H1 (cell line): Measurements from ENCODE around the gene VEGFC. TPM values are rescaled to one million over a fixed set of nuclear protein-coding genes. Genes with fewer than 3 reads are reported as not detected.

Experiments
- CTCF ChIA-PET: fragments of 300-600 bp; sonication (Branson Sonifier 250); formaldehyde crosslinking; loops from one replicate; lab custom pipeline; 2021; ENCODE audit not compliant: partially characterized antibody; lab: Charles Lee
- POLR2A ChIA-PET: fragments of 300-600 bp; sonication (Branson Sonifier 250); formaldehyde crosslinking; loops from one replicate; lab custom pipeline; 2021; ENCODE audit warnings: inconsistent platforms; ENCODE audit not compliant: partially characterized antibody; lab: Charles Lee
- DNase-seq, 2 experiments: peaks; one replicate each; pipeline versions ENCODE4 v3.0.0 to v3.0.0-alpha.2; 2010 to 2022; ENCODE audit warnings: low spot score in 2 of 2, low read depth in 1 of 2, mixed read lengths in 1 of 2
- FAIRE-seq: peaks from 2 replicates; lab custom pipeline; 2011; peaks lifted over from hg19 to GRCh38; lab: Jason Lieb, UNC
- H2AFZ ChIP-seq: 2 replicates; pipeline ENCODE4 v1.8.1; 2012; ENCODE audit warnings: low read length, inconsistent platforms
- H2AK5ac ChIP-seq: 2 replicates; pipeline ENCODE4 v1.6.1; 2013; ENCODE audit warnings: low read depth, low read length
- H2BK120ac ChIP-seq: replicated peaks from 2 replicates; pipeline ENCODE3; 2013; ENCODE audit warnings: low read depth, low read length, inconsistent platforms
- H2BK12ac ChIP-seq: 2 replicates; pipeline ENCODE4 v1.6.1; 2013; ENCODE audit warnings: low read depth, low read length
- H2BK15ac ChIP-seq: 2 replicates; pipeline ENCODE4 v1.6.1; 2013; ENCODE audit warnings: low read length
- H2BK20ac ChIP-seq: 2 replicates; pipeline ENCODE4 v1.6.1; 2013; ENCODE audit warnings: low read length
- H2BK5ac ChIP-seq: 2 replicates; pipeline ENCODE4 v1.6.1; 2013; ENCODE audit warnings: low read depth, low read length
- H3K14ac ChIP-seq: 2 replicates; pipeline ENCODE4 v1.6.1; 2013; ENCODE audit warnings: inconsistent platforms; ENCODE audit not compliant: insufficient read length
- H3K18ac ChIP-seq: 2 replicates; pipeline ENCODE4 v1.6.1; 2013; ENCODE audit warnings: low read length; ENCODE audit errors: extremely low read depth
- H3K23ac ChIP-seq: 2 replicates; pipeline ENCODE4 v1.6.1; 2013; ENCODE audit warnings: inconsistent platforms; ENCODE audit not compliant: insufficient read length
- H3K23me2 ChIP-seq: 2 replicates; pipeline ENCODE4 v1.6.1; 2013; ENCODE audit warnings: low read depth, low read length
- H3K27ac ChIP-seq: 2 replicates; pipeline ENCODE4 v1.6.1; 2011; ENCODE audit warnings: low read depth, low read length, inconsistent platforms
- H3K27me3 ChIP-seq, 4 experiments: replicated peaks in 1 of 4; 1 replicate in 1 of 4; 2 replicates in 3 of 4; pipeline versions ENCODE4 v1.6.1 to v1.8.1; 2011 to 2013; ENCODE audit warnings: low read length in 3 of 4, mild to moderate bottlenecking in 3 of 4, inconsistent platforms in 2 of 4, mixed read lengths in 2 of 4, moderate library complexity in 1 of 4; ENCODE audit not compliant: control insufficient read depth in 3 of 4, insufficient read depth in 3 of 4; ENCODE audit errors: extremely low read depth in 1 of 4
- H3K36me3 ChIP-seq, 4 experiments: 2 replicates each; pipeline versions ENCODE4 v1.6.1 to v1.8.1; 2011 to 2013; ENCODE audit warnings: mild to moderate bottlenecking in 4 of 4, low read length in 3 of 4, moderate library complexity in 2 of 4, control low read depth in 1 of 4, inconsistent platforms in 1 of 4; ENCODE audit not compliant: insufficient read depth in 4 of 4, control insufficient read depth in 2 of 4
- H3K4ac ChIP-seq: replicated peaks from 2 replicates; pipeline ENCODE3; 2013; ENCODE audit warnings: low read length, low read depth, mixed read lengths, inconsistent platforms; ENCODE audit not compliant: insufficient read length
- H3K4me1 ChIP-seq, 4 experiments: replicated peaks in 1 of 4; 1 replicate in 1 of 4; 2 replicates in 3 of 4; pipeline versions ENCODE4 v1.6.1 to v1.8.1; 2011 to 2013; ENCODE audit warnings: low read length in 3 of 4, inconsistent platforms in 2 of 4, mixed read lengths in 1 of 4; ENCODE audit not compliant: insufficient read depth in 4 of 4, control insufficient read depth in 3 of 4
- H3K4me2 ChIP-seq, 2 experiments: 2 replicates each; pipeline versions ENCODE4 v1.6.1 to v1.8.1; 2011 to 2013; ENCODE audit warnings: low read depth in 2 of 2, low read length in 2 of 2, control low read depth in 1 of 2, inconsistent platforms in 1 of 2, mild to moderate bottlenecking in 1 of 2; ENCODE audit not compliant: insufficient read depth in 1 of 2
- H3K4me3 ChIP-seq, 4 experiments: fragments of 200-600, 300-600 bp in 1 of 4; sonication (generic), shearing (Covaris generic), sonication (Bioruptor Twin) in 1 of 4; 2 replicates each; pipeline versions ENCODE4 v1.5.1 to v1.8.1; 2011 to 2016; ENCODE audit warnings: low read length in 4 of 4, low read depth in 3 of 4, control low read depth in 2 of 4, inconsistent platforms in 2 of 4, mild to moderate bottlenecking in 2 of 4, mixed read lengths in 1 of 4, moderate library complexity in 1 of 4; ENCODE audit not compliant: insufficient read depth in 2 of 4; ENCODE audit errors: extremely low read depth in 1 of 4
- H3K56ac ChIP-seq: replicated peaks from 2 replicates; pipeline ENCODE3; 2013; ENCODE audit warnings: low read depth, mild to moderate bottlenecking, mixed read lengths, low read length, inconsistent platforms; ENCODE audit not compliant: insufficient read length
- H3K79me1 ChIP-seq: 2 replicates; pipeline ENCODE4 v1.6.1; 2013; ENCODE audit warnings: low read depth, low read length, control low read depth
- H3K79me2 ChIP-seq, 2 experiments: 2 replicates each; pipeline versions ENCODE4 v1.6.1 to v1.8.1; 2012 to 2013; ENCODE audit warnings: low read length in 2 of 2, mild to moderate bottlenecking in 2 of 2, inconsistent platforms in 1 of 2; ENCODE audit not compliant: insufficient read depth in 2 of 2, control insufficient read depth in 1 of 2
- H3K9ac ChIP-seq, 4 experiments: replicated peaks in 1 of 4; 1 replicate in 1 of 4; 2 replicates in 3 of 4; pipeline versions ENCODE4 v1.6.1 to v1.8.1; 2011 to 2013; ENCODE audit warnings: low read depth in 3 of 4, low read length in 3 of 4, control low read depth in 2 of 4, mild to moderate bottlenecking in 2 of 4, moderate library complexity in 2 of 4, inconsistent platforms in 1 of 4; ENCODE audit errors: extremely low read depth in 1 of 4
- H3K9me3 ChIP-seq, 2 experiments: 2 replicates each; pipeline versions ENCODE4 v1.6.1 to v1.8.1; 2012 to 2013; ENCODE audit warnings: mild to moderate bottlenecking in 2 of 2, moderate library complexity in 2 of 2, control low read depth in 1 of 2, inconsistent platforms in 1 of 2, low read depth in 1 of 2, low read length in 1 of 2, mixed read lengths in 1 of 2; ENCODE audit not compliant: insufficient read depth in 2 of 2
- H4K20me1 ChIP-seq, 2 experiments: replicated peaks in 1 of 2; 2 replicates each; pipeline versions ENCODE3 to v1.8.1; 2011 to 2013; ENCODE audit warnings: inconsistent platforms in 2 of 2, low read length in 2 of 2, mild to moderate bottlenecking in 1 of 2; ENCODE audit not compliant: insufficient read depth in 2 of 2, control insufficient read depth in 1 of 2
- H4K5ac ChIP-seq: 2 replicates; pipeline ENCODE4 v1.6.1; 2013; ENCODE audit warnings: low read length, low read depth, mixed read lengths, inconsistent platforms; ENCODE audit not compliant: insufficient read length
- H4K8ac ChIP-seq: 2 replicates; pipeline ENCODE4 v1.8.0; 2013; ENCODE audit warnings: mild to moderate bottlenecking, moderate library complexity, low read length, inconsistent platforms; ENCODE audit not compliant: insufficient read depth; ENCODE audit errors: extremely low read depth
- H4K91ac ChIP-seq: replicated peaks from 2 replicates; pipeline ENCODE3; 2013; ENCODE audit warnings: low read length, mixed read lengths, inconsistent platforms; ENCODE audit not compliant: insufficient read length
- CHD2 ChIP-seq: IDR thresholded peaks from 2 replicates; pipeline ENCODE4 v1.6.1; 2012; ENCODE audit warnings: low read length, improper control_type of control experiment
- EP300 ChIP-seq, 2 experiments: IDR thresholded peaks; 1 replicate in 1 of 2; 2 replicates in 1 of 2; pipeline ENCODE4 v1.6.1; 2011 to 2012; ENCODE audit warnings: low read depth in 2 of 2, low read length in 2 of 2, mild to moderate bottlenecking in 2 of 2, borderline replicate concordance in 1 of 2, inconsistent platforms in 1 of 2, moderate library complexity in 1 of 2
- HDAC2 ChIP-seq, 2 experiments: fragments of 300-600 bp in 1 of 2; sonication (generic) in 1 of 2; IDR thresholded peaks; 2 replicates each; pipeline ENCODE4 v1.6.1; 2011 to 2012; ENCODE audit warnings: low read depth in 2 of 2, low read length in 2 of 2, mild to moderate bottlenecking in 2 of 2, moderate library complexity in 2 of 2, borderline replicate concordance in 1 of 2, inconsistent platforms in 1 of 2
- JUND ChIP-seq: IDR thresholded peaks from 2 replicates; pipeline ENCODE4 v1.6.1; 2011; ENCODE audit warnings: mild to moderate bottlenecking, improper control_type of control experiment, low read length
- WGBS, 2 experiments: shearing (Covaris generic) in 1 of 2; methylation state at CpG; one replicate each; pipeline versions ENCODE4 v1.1.6 to v1.1.7; 2013 to 2015; ENCODE audit warnings: low lambda C conversion rate in 2 of 2, mixed read lengths in 2 of 2, inconsistent platforms in 1 of 2, low coverage in 1 of 2, missing lambda C conversion rate in 1 of 2; ENCODE audit not compliant: insufficient replicate concordance in 2 of 2, insufficient coverage in 1 of 2, insufficient read length in 1 of 2; ENCODE audit errors: extremely low coverage in 1 of 2, missing lambda C conversion rate in 1 of 2; 5-methylcytosine and 5-hydroxymethylcytosine counted together
- polyA plus RNA-seq, 7 experiments: library from polyadenylated mRNA; depleted of rRNA in 3 of 7; stranded (reverse) in 5 of 7; unstranded in 2 of 7; fragments of >200 nt in 5 of 7; fragments of 200-250 nt in 2 of 7; gene quantifications; 1 replicate in 5 of 7; 2 replicates in 1 of 7; 4 replicates in 1 of 7; pipeline versions ENCODE4 v1.2.1 to v1.2.3, GENCODE V29; 2011 to 2013; ENCODE audit warnings: missing spikeins in 2 of 7, mixed read lengths in 2 of 7
- total RNA-seq: library from RNA; stranded (reverse); fragmentation: NEBNext Ultra II Directional; extraction: Animal tissue kit (Norgen Biotek cat#: 25700); gene quantifications from 2 replicates; pipeline ENCODE4 v1.2.1, GENCODE V29; 2021

VEGFC gene
- total and polyA plus RNA-seq, 2 of the 8 experiments (the other 6 are each of a cell fraction or from before 2014, with no cell fraction given), result 0.53 to 1.4 TPM

DNA sequence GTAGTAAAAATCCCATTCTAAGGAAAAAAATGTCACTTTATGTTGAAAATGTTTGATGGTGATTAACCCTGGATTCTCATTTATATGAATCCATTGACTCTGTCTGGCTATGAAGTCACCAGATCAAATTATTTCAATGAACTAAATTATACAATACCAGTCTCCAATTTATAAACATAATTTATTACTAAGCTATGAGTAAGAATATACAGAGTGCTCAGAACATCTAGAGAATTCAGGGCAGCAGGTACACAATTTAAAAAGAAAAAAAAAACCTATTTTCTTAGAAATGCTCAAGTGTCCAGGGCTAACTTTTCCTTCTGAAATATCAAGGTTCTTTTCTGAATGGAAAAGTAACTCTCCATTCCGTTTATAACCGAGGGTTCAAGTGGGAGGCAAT is 48.6 kb downstream of the VEGFC start:
- Histone ChIP-seq H3K18ac (no peak overlapping the region), H3K56ac (no peak overlapping the region), H3K79me2 (no peaks in the 10 kb centered on the region), H2BK12ac (no peak overlapping the region), H4K8ac (no peak overlapping the region), H3K4me2 (no peak overlapping the region), H3K36me3 (no peaks in the 10 kb centered on the region), H2AK5ac (no peak overlapping the region), H4K5ac (no peak overlapping the region), H3K14ac (no peak overlapping the region), H3K23me2 (no peaks in the 10 kb centered on the region), H3K27ac (no peak overlapping the region), H3K27me3 (no peaks in the 10 kb centered on the region), H3K9me3 (no peaks in the 10 kb centered on the region), H4K91ac (no peak overlapping the region), H2BK5ac (no peak overlapping the region), H2BK120ac (no peak overlapping the region), H3K4me1 (no peaks in the 10 kb centered on the region), H2BK20ac (no peak overlapping the region), H3K4me3 (no peak overlapping the region), H3K23ac (no peak overlapping the region), H3K79me1 (no peaks in the 10 kb centered on the region), H4K20me1 (no peaks in the 10 kb centered on the region), H2AFZ (no peak overlapping the region), H2BK15ac (no peak overlapping the region), H3K4ac (no peak overlapping the region), H3K9ac (no peak overlapping the region)
- POLR2A ChIA-PET, result interaction anchor here (0.8 kb wide), 1 partner anchor 12 kb away, joined by 3 read pairs; no protein-coding TSS in a partner anchor
- DNase-seq (no peak), FAIRE-seq (no peak)
- CTCF ChIA-PET, result interaction anchor here (0.7 kb wide), 1 partner anchor 359 kb away, joined by 3 read pairs; no protein-coding TSS in a partner anchor
- 93% methylated on average over 2 of the region's 2 CpGs; no CpG with 5 or more reads in 1 of the 2 experiments for WGBS, 2 experiments
- TF ChIP-seq EP300 (IDR thresholded peaks at IDR 0.05; ENCODE audit: borderline replicate concordance in 1 of 2, low read depth in 2 of 2, low read length in 2 of 2), result no peak
- no peak for TF ChIP-seq CHD2
- no peak for TF ChIP-seq JUND
- TF ChIP-seq HDAC2 (IDR thresholded peaks at IDR 0.05; ENCODE audit: borderline replicate concordance in 1 of 2, low read depth in 2 of 2, low read length in 2 of 2), result no peak
